ENCODE measurements around the gene HSD11B2. TPM values are rescaled to one million over a fixed set of nuclear protein-coding genes. Genes with fewer than 3 reads are reported as not detected.

Gene HSD11B2
- total RNA-seq, 1 experiment from 2014 or later = 10.2 TPM

GRCh38 chr16:67462279-67462655 lies 31.3 kb downstream of the HSD11B2 start:
- CTCF ChIA-PET = interaction anchor here (0.6 to 1.9 kb wide), 10 partner anchors 11 to 178 kb away, joined by 3 to 23 read pairs (median 4); partner anchors contain the start of gene ATP6V0D1

GRCh38 chr16:67463059-67463458 lies 32.1 kb downstream of the HSD11B2 start:
- CTCF ChIA-PET = interaction anchor here (1.7 to 3.0 kb wide), 2 partner anchors 11 to 20 kb away, joined by 5 to 11 read pairs; no protein-coding TSS in a partner anchor
- H3K27me3 Mint-ChIP-seq (ENCODE audit: unreplicated experiment) = no peaks in the 10 kb centered on the region
- no peak for TF ChIP-seq CTCF (IDR thresholded peaks at IDR 0.05; ENCODE audit: unreplicated experiment)
- no peak overlapping the region for H3K4me3 Mint-ChIP-seq (ENCODE audit: low read depth, unreplicated experiment)
- BruUV-seq (replicated peaks) = no TSS peak
- H3K27ac Mint-ChIP-seq (ENCODE audit: unreplicated experiment) = no peak overlapping the region
- H3K36me3 Mint-ChIP-seq (ENCODE audit: insufficient read depth, unreplicated experiment) = peaks cover 13% of the 10 kb centered on the region
- peaks cover 46% of the 10 kb centered on the region for H3K4me1 Mint-ChIP-seq (ENCODE audit: low read depth, unreplicated experiment)
- DNase-seq = no peak
- intact Hi-C loops (cut with micrococcal nuclease; ENCODE audit: unreplicated experiment) = no loop called here
- no peaks in the 10 kb centered on the region for H3K9me3 Mint-ChIP-seq (ENCODE audit: low read depth, unreplicated experiment)

More at GRCh38 chr16:67462279-67462655, 31.3 kb downstream of the HSD11B2 start:
- TF ChIP-seq CTCF (IDR thresholded peaks at IDR 0.05; ENCODE audit: unreplicated experiment) = no peak
- DNase-seq = no peak
- peaks cover 13% of the 10 kb centered on the region for H3K36me3 Mint-ChIP-seq (ENCODE audit: insufficient read depth, unreplicated experiment)
- H3K4me3 Mint-ChIP-seq (ENCODE audit: low read depth, unreplicated experiment) = peak overlapping the region; percentile 32
- H3K27me3 Mint-ChIP-seq (ENCODE audit: unreplicated experiment) = no peaks in the 10 kb centered on the region
- intact Hi-C loops (cut with micrococcal nuclease; ENCODE audit: unreplicated experiment) = loop anchor here (1.0 kb wide), 1 partner anchor 34 kb away; no protein-coding TSS in a partner anchor
- H3K9me3 Mint-ChIP-seq (ENCODE audit: low read depth, unreplicated experiment) = no peaks in the 10 kb centered on the region
- H3K4me1 Mint-ChIP-seq (ENCODE audit: low read depth, unreplicated experiment) = peaks cover 46% of the 10 kb centered on the region
- BruUV-seq (replicated peaks) = no TSS peak
- H3K27ac Mint-ChIP-seq (ENCODE audit: unreplicated experiment) = peak overlapping the region; percentile 52

- no peak for TF ChIP-seq CTCF (IDR thresholded peaks at IDR 0.05; ENCODE audit: unreplicated experiment)
- Mint-ChIP-seq H3K4me3 (ENCODE audit: low read depth, unreplicated experiment) (no peak overlapping the region), H3K27me3 (ENCODE audit: unreplicated experiment) (no peaks in the 10 kb centered on the region), H3K9me3 (ENCODE audit: low read depth, unreplicated experiment) (no peaks in the 10 kb centered on the region), H3K27ac (ENCODE audit: unreplicated experiment) (no peak overlapping the region), H3K36me3 (ENCODE audit: insufficient read depth, unreplicated experiment) (peaks cover 13% of the 10 kb centered on the region), H3K4me1 (ENCODE audit: low read depth, unreplicated experiment) (peaks cover 46% of the 10 kb centered on the region)
- CTCF ChIA-PET = interaction anchor here (2.9 to 3.0 kb wide), 2 partner anchors 12 to 35 kb away, joined by 11 to 34 read pairs; no protein-coding TSS in a partner anchor
- intact Hi-C loops (cut with micrococcal nuclease; ENCODE audit: unreplicated experiment) = no loop called here
- no peak for DNase-seq
- no TSS peak for BruUV-seq (replicated peaks)
Measured at GRCh38 chr16:67463691-67464090, 32.8 kb downstream of the HSD11B2 start.

- Mint-ChIP-seq H3K4me1 (ENCODE audit: low read depth, unreplicated experiment) (peaks cover 46% of the 10 kb centered on the region), H3K4me3 (ENCODE audit: low read depth, unreplicated experiment) (no peak overlapping the region), H3K27ac (ENCODE audit: unreplicated experiment) (no peak overlapping the region), H3K27me3 (ENCODE audit: unreplicated experiment) (no peaks in the 10 kb centered on the region), H3K36me3 (ENCODE audit: insufficient read depth, unreplicated experiment) (peaks cover 13% of the 10 kb centered on the region), H3K9me3 (ENCODE audit: low read depth, unreplicated experiment) (no peaks in the 10 kb centered on the region)
- no peak for TF ChIP-seq CTCF (IDR thresholded peaks at IDR 0.05; ENCODE audit: unreplicated experiment)
- CTCF ChIA-PET = interaction anchor here (2.9 to 3.0 kb wide), 2 partner anchors 13 to 36 kb away, joined by 11 to 34 read pairs; no protein-coding TSS in a partner anchor
- intact Hi-C loops (cut with micrococcal nuclease; ENCODE audit: unreplicated experiment) = no loop called here
- no TSS peak for BruUV-seq (replicated peaks)
- DNase-seq = no peak
Measured at GRCh38 chr16:67464565-67464964, 33.6 kb downstream of the HSD11B2 start.

Measured in Calu3 (cell line).